NCI-H446 treated with DMSO at 0.1 percent for 48 hours (cell line): Measurements from ENCODE around the gene LAMA1.
"Not testable (repeated sequence)": the region's sequence is repeated elsewhere in the genome, so short reads cannot be mapped to it uniquely, and the experiment has no call there.

Experiments used
- DNase-seq: peaks from one replicate; lab custom pipeline; 2025; lab: John Stamatoyannopoulos, UW

Gene LAMA1

GRCh38 chr18:7117390-7118355, at the start of gene LAMA1:
Gene LAMA1, minus strand, starts transcription at chr18:7117797. Its CDS starts 77 bp downstream, at chr18:7117720.
- no peak for DNase-seq

DNA sequence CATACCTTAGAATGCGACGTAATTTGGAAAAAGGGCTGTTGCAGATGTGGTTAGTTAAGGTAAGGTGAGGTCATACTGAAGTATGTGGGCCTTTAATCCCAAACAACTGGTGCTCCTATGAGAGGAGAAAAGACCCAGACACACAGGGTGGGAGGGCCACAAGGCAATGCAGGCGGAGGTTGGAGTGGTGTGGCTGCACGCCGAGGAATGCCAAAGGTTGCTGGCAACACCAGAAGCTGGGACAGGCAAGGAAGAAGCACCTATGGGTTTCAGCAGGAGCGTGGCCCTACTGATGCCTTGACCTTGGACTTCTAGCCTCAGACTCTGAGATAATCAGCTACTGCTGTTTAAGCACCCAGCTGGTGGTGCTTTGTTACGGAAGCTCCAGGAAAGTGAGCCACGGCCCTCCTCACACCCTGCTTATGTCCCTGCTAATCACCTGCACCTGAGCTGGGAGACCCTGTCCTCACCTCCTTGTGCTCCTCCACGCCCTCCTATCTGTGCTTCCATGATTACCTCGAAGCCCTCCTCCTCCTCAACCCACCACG, 48.3 kb upstream of the LAMA1 start:
- DNase-seq = no peak

GRCh38 chr18:7164323-7165004, 46.9 kb upstream of the LAMA1 start:
- no peak for DNase-seq

DNA sequence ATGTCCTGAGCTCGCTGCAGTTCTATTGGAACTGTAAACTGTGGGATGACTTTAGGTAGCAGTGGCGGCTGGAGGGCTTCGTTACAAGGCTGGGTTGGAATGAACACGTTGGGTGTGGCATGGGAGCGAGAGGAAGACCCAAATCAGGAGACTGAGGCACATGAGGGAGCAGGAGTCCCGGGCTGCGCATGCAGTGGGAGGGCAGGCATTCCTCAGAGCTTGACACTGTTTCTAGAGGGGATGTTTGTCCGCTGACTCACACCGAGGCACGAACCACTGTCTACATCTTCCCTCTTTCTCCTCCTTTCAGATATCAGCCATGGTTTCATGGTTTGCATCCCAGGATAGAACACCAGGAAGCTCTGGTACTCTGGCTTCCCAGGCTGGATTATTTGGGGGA, 40.6 kb upstream of the LAMA1 start:
- DNase-seq = no peak

GRCh38 chr18:7157760-7158159, 40.2 kb upstream of the LAMA1 start:
- DNase-seq = no peak

DNA sequence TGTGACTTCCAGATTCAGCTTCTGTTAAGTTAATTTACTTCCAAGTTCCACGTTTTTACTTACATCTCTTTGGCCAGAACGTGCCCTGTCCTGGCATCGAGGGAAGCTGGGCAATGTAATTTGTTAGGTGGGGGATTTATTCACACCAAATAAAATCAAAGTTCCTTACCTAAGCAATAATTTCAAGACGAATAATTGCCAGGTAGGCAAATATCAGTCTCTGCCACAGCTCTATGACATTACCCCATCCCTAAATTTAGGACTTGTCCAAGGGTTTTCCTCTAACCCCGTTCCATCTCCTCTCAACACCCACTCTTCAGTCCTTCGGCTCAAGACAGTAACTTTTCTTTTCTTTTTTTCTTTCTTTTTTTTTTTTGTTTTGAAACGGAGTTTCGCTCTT, 38.3 kb upstream of the LAMA1 start:
- DNase-seq = no peak

DNA sequence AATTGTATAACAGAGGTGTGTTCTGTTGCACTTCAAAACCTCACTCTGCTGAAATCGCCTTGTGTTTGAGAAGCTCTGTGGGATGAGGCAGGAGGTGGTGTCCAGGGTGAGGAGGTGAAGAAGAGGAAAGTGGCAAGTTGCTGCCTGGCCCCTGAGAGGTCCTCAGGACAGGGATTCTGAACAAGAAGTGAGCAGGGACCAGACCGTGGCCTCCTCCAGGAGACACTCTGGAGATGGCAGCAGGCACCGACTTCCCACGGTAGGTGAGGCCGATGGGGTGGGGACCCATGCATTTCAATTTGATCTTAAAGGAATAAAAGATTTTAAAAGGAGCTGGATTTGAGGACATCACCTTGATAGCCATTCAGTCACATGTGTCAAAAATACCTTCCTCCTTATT, 37.5 kb upstream of the LAMA1 start:
- DNase-seq = no peak

GRCh38 chr18:7152440-7152839, 34.8 kb upstream of the LAMA1 start:
- DNase-seq = no peak

DNA sequence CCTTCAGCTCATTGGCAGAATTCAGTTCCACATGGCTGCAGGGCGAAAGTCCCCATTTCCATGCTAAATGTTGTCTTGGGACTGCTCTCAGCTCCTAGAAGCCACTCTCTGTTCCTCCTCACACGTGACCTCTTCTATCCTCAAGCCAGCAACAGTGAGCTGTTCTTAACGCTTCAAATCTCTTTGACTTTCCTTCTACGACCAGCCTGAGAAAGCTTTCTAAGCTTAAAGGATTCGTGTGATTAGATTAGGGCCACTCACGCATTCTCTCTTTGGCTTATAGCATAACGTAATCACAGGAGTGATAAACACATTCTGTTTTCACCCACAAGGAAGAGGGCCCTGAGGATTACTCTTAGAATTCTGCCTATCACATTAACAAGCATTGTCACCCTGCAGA, 29.8 kb upstream of the LAMA1 start:
- no peak for DNase-seq

- no peak for DNase-seq
Observed at GRCh38 chr18:7146067-7146466, 28.5 kb upstream of the LAMA1 start.

GRCh38 chr18:7144921-7145320, 27.3 kb upstream of the LAMA1 start:
- DNase-seq = not testable (repeated sequence)

- no peak for DNase-seq
Observed at GRCh38 chr18:7141287-7141686, 23.7 kb upstream of the LAMA1 start.

DNA sequence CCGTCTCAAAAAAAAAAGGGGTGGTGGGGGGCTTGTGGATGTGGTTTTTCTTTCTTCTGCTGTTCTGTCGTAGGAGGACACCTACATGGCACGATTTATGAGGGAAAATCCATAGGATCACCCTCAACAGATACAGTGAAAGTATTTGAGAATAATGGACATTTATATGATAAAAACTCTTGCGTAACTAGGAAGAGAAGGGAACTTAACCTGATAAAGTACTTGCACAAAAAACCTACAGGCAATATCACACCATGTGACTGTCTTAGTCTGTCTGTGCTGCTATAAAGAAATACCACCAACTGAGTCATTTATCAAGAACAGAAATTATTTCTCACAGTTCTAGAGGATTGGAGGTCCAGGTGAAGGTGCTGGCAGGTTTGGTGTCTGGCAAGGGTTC, 21.8 kb upstream of the LAMA1 start:
- no peak for DNase-seq

DNA sequence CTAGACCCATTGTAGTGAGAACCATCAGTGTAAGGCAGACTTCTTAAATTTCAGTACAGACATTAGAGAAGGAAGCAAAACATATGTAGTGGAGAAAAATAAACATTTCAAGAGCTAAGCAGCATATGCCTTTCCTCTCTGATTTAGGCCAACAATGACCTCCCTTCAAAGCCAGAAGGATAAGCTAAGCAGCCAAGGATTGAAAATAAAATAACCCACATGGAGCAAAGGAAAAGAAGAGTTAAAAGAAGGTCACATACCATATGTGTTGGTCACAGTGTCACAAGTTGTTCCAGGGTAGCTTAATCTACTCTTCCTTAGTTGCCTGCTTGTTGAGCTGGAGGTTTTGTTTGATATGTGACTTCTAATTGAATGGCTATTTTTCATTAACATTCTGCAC, 15.6 kb upstream of the LAMA1 start:
- DNase-seq = no peak

GRCh38 chr18:7132356-7133150, 15.0 kb upstream of the LAMA1 start:
- DNase-seq = no peak

- no peak for DNase-seq
Observed at GRCh38 chr18:7122376-7122775, 4.8 kb upstream of the LAMA1 start.

DNA sequence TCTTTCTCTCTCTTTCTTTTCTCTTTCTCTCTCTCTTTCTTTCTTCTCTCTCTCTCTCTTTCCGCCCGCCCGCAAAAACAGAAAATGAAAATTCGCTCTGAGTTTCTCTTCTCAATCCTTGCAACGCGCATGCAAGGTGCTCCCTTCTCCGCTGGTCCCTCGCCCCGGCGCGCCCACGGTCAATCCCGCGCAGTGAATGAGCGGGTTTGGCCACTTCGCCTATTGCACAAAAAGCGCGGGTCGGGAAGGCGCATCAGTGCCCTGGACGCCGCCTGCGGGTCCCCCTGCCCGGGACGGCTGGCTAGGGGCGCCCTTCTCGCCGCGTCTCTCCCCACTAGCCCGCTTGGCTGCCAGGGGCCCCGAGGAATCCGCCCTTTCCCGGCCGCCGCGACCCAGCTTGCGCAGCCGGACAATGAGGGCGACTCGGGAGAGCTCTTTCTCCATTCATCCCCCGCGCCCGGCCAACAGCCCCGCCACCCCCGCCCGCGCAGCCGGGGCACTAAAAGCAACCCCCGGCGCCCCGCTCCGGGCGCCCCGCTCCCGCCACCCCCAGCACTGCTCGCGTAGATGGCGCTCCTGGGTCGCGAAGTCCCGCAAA, 706 bp downstream of the LAMA1 start:
- DNase-seq = no peak

DNA sequence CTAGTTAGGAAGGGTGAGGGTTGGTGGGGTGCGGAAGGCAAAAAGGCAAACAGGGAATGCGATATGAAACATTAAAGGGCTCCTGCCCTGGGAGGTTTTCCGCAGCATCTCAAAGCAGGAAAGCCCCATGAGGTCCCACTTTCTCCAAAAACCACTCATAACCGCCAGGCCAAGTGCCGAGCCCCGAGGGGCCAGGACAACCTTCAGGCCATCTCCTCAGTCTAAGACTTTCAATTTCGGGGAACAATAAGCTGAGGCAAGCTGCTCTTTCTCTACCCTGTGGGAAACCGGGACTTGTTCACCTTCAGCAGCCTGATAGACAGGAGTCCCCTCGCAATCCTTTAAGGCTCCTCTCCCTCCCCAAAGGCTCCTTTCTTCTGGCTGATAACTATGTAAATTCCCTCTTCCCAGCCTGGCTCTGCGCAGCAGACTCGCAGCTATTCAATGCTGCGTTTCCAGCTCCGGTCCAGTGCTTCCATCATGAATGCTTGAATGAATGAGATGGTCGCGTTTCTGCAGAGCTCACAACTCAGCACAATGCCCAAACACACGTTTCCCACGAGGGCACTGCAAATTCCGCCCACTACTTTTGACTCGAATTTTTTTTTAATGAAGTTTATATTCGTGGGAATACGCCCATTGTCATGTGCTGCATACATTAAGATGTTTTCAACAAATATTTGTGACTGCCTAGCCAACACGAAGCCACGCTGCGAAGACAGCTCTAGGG, 1.4 kb downstream of the LAMA1 start:
- no peak for DNase-seq

GRCh38 chr18:7112936-7113335, 4.7 kb downstream of the LAMA1 start:
- no peak for DNase-seq

- no peak for DNase-seq
Observed at GRCh38 chr18:7111134-7111533, 6.5 kb downstream of the LAMA1 start.

DNA sequence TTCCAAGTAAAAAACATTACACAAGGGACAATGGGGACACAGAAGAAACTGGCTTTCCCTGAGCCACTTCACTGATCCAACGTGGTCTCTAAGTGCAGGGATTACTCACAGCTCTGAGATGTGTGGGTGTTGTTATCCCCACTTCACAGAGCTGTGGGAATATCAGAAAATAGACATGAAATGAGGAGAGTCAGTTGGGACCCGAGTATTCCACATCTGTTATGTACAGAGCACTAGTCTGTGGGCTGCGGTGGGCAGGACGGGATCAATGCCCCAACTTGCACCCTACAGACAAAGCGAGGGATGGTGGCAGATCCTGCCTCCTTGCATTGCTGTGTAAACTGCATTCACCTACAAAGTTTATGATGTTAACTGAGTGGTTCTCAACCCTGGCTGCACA, 11.7 kb downstream of the LAMA1 start:
- DNase-seq = no peak
